Activated CD8-positive, alpha-beta memory T cell treated with anti-CD3 and anti-CD28 coated beads for 48 hours (primary cell): ENCODE data around the gene TNFAIP6.
"Not testable (repeated sequence)": the region's sequence is repeated elsewhere in the genome, so short reads cannot be mapped to it uniquely, and the experiment has no call there.

Experiments used
- DNase-seq, 3 experiments: peaks; one replicate each; pipeline ENCODE4 v3.0.0-alpha.2; 2020; ENCODE audit warnings: low read depth in 2 of 3, low spot score in 2 of 3

Gene TNFAIP6

GRCh38 chr2:151417650-151418049, 60.3 kb downstream of the TNFAIP6 start:
- no peak for DNase-seq

- not testable (repeated sequence) for DNase-seq
Observed at GRCh38 chr2:151421681-151422080, 64.3 kb downstream of the TNFAIP6 start.

- DNase-seq, result no peak
Observed at GRCh38 chr2:151422917-151423439, 65.6 kb downstream of the TNFAIP6 start.

GRCh38 chr2:151423760-151424159, 66.4 kb downstream of the TNFAIP6 start:
- DNase-seq, result no peak
